ENCODE data around the gene KDM4C.
A peak's percentile ranks its signal among the peaks of the same experiment; 100 is the strongest.

Gene KDM4C

GRCh38 chr9:6936103-6936502, 178.3 kb downstream of the KDM4C start:
- in situ Hi-C loops (cut with HindIII; ENCODE audit: low pct_ligation_motif_present, low sequenced_read_pairs) = no loop called here
- no peak overlapping the region for H3K4me3 ChIP-seq (ENCODE audit: low read depth, low read length)
- DNase-seq = no peak
- TF ChIP-seq CTCF (IDR thresholded peaks at IDR 0.05; ENCODE audit: low read depth, low read length, missing control alignments) = no peak
- no peaks in the 10 kb centered on the region for H3K36me3 ChIP-seq (replicated peaks)
- no peaks in the 10 kb centered on the region for H3K27me3 ChIP-seq (replicated peaks)
- no peak overlapping the region for H3K27ac ChIP-seq

GRCh38 chr9:6937209-6937608, 179.4 kb downstream of the KDM4C start:
- Histone ChIP-seq H3K27me3 (replicated peaks) (no peaks in the 10 kb centered on the region), H3K27ac (no peak overlapping the region), H3K36me3 (replicated peaks) (no peaks in the 10 kb centered on the region), H3K4me3 (ENCODE audit: low read depth, low read length) (no peak overlapping the region)
- TF ChIP-seq CTCF (IDR thresholded peaks at IDR 0.05; ENCODE audit: low read depth, low read length, missing control alignments) = no peak
- in situ Hi-C loops (cut with HindIII; ENCODE audit: low pct_ligation_motif_present, low sequenced_read_pairs) = no loop called here
- no peak for DNase-seq

DNA sequence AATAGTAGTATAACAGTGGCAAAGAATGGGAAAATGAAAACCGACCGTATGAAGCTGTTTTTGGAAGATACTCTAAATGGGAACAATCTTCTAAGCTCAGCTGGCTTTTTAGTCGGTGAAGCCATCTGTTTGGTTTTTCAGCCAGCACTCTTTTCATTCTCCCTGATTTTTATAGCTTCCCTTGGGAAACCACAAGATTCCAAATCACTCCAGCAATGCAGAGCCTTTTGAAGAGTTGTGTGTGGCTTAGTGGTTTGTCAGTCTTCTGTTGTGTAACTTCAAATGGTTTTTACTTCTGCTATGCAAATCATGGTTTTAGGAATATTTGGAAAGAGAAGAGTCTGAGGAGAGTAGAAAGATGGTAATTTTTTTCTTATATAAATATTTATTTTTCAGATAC, 180.7 kb downstream of the KDM4C start:
- in situ Hi-C loops (cut with HindIII; ENCODE audit: low pct_ligation_motif_present, low sequenced_read_pairs) = no loop called here
- Histone ChIP-seq H3K36me3 (replicated peaks) (no peaks in the 10 kb centered on the region), H3K4me3 (ENCODE audit: low read depth, low read length) (no peak overlapping the region), H3K27ac (peak overlapping the region; percentile 49), H3K27me3 (replicated peaks) (no peaks in the 10 kb centered on the region)
- DNase-seq = peak; percentile 78
- no peak for TF ChIP-seq CTCF (IDR thresholded peaks at IDR 0.05; ENCODE audit: low read depth, low read length, missing control alignments)

DNA sequence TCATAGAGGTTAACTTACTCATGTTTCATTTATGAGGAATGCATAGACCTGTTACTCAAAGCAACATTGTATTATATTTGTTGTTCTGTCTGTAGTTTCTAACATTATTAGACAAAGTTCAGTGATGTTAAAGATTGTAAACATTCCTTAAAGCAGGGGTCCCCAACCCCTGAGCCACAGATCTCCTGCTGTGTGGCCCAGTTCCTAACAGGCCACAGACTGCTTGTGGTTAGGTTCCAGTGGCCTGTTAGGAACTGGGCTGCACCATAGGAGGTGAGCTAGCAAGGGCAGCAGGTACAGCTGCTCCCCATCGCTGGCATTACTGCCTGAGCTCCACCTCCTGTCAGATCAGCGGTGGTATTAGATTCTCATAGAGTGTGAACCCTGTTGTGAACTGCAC, 181.1 kb downstream of the KDM4C start:
- no peak for TF ChIP-seq CTCF (IDR thresholded peaks at IDR 0.05; ENCODE audit: low read depth, low read length, missing control alignments)
- H3K36me3 ChIP-seq (replicated peaks) = no peaks in the 10 kb centered on the region
- DNase-seq = peak; percentile 28
- H3K27ac ChIP-seq = peak overlapping the region; percentile 38
- in situ Hi-C loops (cut with HindIII; ENCODE audit: low pct_ligation_motif_present, low sequenced_read_pairs) = no loop called here
- H3K27me3 ChIP-seq (replicated peaks) = no peaks in the 10 kb centered on the region
- no peak overlapping the region for H3K4me3 ChIP-seq (ENCODE audit: low read depth, low read length)

- Histone ChIP-seq H3K4me3 (ENCODE audit: low read depth, low read length) (no peak overlapping the region), H3K36me3 (replicated peaks) (no peaks in the 10 kb centered on the region), H3K27ac (no peak overlapping the region), H3K27me3 (replicated peaks) (no peaks in the 10 kb centered on the region)
- no peak for TF ChIP-seq CTCF (IDR thresholded peaks at IDR 0.05; ENCODE audit: low read depth, low read length, missing control alignments)
- DNase-seq = no peak
- in situ Hi-C loops (cut with HindIII; ENCODE audit: low pct_ligation_motif_present, low sequenced_read_pairs) = no loop called here
Observed at GRCh38 chr9:6941501-6941900, 183.7 kb downstream of the KDM4C start.

DNA sequence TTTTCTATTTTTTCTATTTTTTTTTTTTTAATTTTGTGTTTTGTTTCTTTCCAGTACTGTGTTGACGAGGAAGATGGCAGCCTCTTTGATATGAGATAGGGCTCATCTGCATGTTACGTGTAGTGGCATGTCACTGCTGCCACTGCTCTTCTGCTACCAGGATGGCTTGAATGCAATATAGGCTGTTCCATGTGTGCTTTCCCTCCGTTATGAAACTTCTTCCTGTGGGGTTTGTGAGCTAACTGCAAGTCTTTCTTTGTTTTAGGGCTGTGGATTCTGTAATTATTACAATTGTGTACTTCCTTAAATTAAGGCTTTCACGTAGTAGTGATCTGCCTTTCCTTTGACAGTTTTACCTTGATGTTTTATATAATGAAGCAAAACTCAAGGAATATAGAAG, 184.6 kb downstream of the KDM4C start:
- no peak overlapping the region for H3K4me3 ChIP-seq (ENCODE audit: low read depth, low read length)
- TF ChIP-seq CTCF (IDR thresholded peaks at IDR 0.05; ENCODE audit: low read depth, low read length, missing control alignments) = no peak
- H3K27me3 ChIP-seq (replicated peaks) = no peaks in the 10 kb centered on the region
- no peaks in the 10 kb centered on the region for H3K36me3 ChIP-seq (replicated peaks)
- in situ Hi-C loops (cut with HindIII; ENCODE audit: low pct_ligation_motif_present, low sequenced_read_pairs) = no loop called here
- DNase-seq = no peak
- no peak overlapping the region for H3K27ac ChIP-seq

Measured in brain microvascular endothelial cell (primary cell).